Neutrophil (primary cell): ENCODE results near the gene MTERF4.
"Not testable (repeated sequence)": the region's sequence is repeated elsewhere in the genome, so short reads cannot be mapped to it uniquely, and the experiment has no call there.

ENCODE experiments used
- H3K27ac ChIP-seq: fragments of 200-600 bp; sonication (generic); 2 replicates; pipeline ENCODE4 v1.5.1; 2016; ENCODE audit warnings: mild to moderate bottlenecking, moderate library complexity
- H3K27me3 ChIP-seq: fragments of 200-600 bp; sonication (generic); 2 replicates; pipeline ENCODE4 v1.6.0; 2016; ENCODE audit warnings: mild to moderate bottlenecking
- H3K36me3 ChIP-seq: fragments of 200-600 bp; sonication (generic); 2 replicates; pipeline ENCODE4 v1.5.1; 2017
- H3K4me1 ChIP-seq, 2 experiments: fragments of 200-600 bp in 1 of 2; sonication (generic) in 1 of 2; 1 replicate in 1 of 2; 2 replicates in 1 of 2; pipeline versions ENCODE4 v1.5.1 to v1.6.1; 2013 to 2016; ENCODE audit warnings: low read depth in 1 of 2, low read length in 1 of 2, mild to moderate bottlenecking in 1 of 2, moderate library complexity in 1 of 2; ENCODE audit not compliant: control insufficient read depth in 1 of 2, insufficient read depth in 1 of 2
- H3K4me3 ChIP-seq, 2 experiments: fragments of 200-600 bp in 1 of 2; sonication (generic) in 1 of 2; 1 replicate in 1 of 2; 2 replicates in 1 of 2; pipeline ENCODE4 v1.5.1; 2013 to 2016; ENCODE audit warnings: low read depth in 1 of 2, low read length in 1 of 2, mild to moderate bottlenecking in 1 of 2, moderate library complexity in 1 of 2
- H3K9me3 ChIP-seq: fragments of 200-600 bp; sonication (generic); 2 replicates; pipeline ENCODE4 v1.5.1; 2016
- TF ChIP-seq, protein P1 (sequence below): fragments of 200-600 bp; sonication (generic); IDR thresholded peaks from 2 replicates; pipeline ENCODE4 v1.5.1; 2016; ENCODE audit warnings: antibody characterized with exemption

MTERF4 gene

DNA sequence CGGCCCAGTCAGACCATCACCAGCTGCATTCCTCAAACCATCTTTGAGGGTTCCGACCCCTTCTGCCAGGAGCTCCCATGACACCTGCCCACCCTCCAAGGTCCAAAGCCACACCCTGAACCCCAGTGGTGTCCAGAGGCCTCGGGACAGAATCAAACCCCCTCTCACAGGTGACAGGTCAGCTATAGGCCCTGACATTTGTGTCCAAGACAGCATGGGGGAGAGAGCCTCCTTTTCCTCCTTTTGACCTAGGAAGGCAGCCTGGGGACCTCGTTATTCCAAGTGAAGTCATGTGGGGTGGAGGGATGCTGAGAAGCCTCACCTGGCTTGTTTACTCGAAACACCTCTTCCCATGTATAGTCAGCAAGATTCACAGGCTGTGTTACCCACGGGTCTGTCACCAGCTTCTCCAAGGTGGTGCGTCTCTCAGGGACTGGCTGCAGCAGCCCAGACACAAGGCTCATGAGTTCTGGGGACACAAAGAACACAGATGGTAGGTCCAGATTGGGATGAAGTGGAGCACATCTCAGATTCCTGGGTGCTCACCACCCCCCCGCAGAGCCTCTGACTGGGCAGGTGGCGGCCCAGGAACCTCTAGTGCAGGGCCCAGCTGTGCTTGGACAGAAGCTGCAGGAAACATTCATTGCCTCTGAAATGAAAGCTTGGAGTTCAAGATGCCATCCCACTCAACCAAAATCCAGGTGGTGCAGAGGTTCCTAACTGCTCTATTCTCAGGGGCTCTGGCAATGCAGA is 5.1 kb upstream of the MTERF4 start:
- Histone ChIP-seq H3K36me3 (no peaks in the 10 kb centered on the region), H3K27ac (no peak overlapping the region), H3K4me1 (peaks cover 7 to 9% of the 10 kb centered on the region in 2 experiments), H3K4me3 (no peak overlapping the region), H3K27me3 (no peaks in the 10 kb centered on the region), H3K9me3 (no peaks in the 10 kb centered on the region)
- TF ChIP-seq, protein P1, sequence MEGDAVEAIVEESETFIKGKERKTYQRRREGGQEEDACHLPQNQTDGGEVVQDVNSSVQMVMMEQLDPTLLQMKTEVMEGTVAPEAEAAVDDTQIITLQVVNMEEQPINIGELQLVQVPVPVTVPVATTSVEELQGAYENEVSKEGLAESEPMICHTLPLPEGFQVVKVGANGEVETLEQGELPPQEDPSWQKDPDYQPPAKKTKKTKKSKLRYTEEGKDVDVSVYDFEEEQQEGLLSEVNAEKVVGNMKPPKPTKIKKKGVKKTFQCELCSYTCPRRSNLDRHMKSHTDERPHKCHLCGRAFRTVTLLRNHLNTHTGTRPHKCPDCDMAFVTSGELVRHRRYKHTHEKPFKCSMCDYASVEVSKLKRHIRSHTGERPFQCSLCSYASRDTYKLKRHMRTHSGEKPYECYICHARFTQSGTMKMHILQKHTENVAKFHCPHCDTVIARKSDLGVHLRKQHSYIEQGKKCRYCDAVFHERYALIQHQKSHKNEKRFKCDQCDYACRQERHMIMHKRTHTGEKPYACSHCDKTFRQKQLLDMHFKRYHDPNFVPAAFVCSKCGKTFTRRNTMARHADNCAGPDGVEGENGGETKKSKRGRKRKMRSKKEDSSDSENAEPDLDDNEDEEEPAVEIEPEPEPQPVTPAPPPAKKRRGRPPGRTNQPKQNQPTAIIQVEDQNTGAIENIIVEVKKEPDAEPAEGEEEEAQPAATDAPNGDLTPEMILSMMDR: no peak

GRCh38 chr2:241105641-241106040 is 3.6 kb upstream of the MTERF4 start:
- Histone ChIP-seq H3K27me3 (no peaks in the 10 kb centered on the region), H3K4me3 (no peak overlapping the region), H3K27ac (no peak overlapping the region), H3K4me1 (peaks cover 15 to 20% of the 10 kb centered on the region in 2 experiments), H3K36me3 (no peaks in the 10 kb centered on the region), H3K9me3 (no peaks in the 10 kb centered on the region)
- TF ChIP-seq, protein P1: no peak

GRCh38 chr2:241104611-241105010 is 2.5 kb upstream of the MTERF4 start:
- not testable (repeated sequence) for H3K4me3 ChIP-seq, H3K9me3 ChIP-seq, H3K27me3 ChIP-seq, H3K36me3 ChIP-seq, H3K27ac ChIP-seq
- H3K4me1 ChIP-seq: peaks cover 15 to 21% of the 10 kb centered on the region in 2 experiments

DNA sequence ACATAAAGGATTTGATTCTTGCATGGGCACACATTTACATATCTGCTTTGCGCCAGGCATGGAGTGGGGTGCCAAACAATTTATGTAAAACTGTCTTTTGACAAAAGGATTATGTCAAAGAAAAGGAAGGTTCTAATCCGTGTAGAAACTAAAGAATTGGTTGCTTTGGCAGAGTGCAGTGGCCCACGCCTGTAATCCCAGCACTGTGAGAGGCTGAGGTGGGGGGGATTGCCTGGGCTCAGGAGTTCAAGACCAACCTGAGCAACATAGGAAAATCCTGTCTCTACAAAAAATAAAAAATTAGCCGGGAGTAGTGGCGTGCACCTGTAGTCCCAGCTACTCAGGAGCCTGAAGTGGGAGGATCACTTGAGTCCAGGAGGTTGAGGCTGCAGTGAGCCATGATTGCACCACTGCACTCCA is 1.1 kb upstream of the MTERF4 start:
- TF ChIP-seq, protein P1: no peak
- Histone ChIP-seq H3K27ac (no peak overlapping the region), H3K27me3 (no peaks in the 10 kb centered on the region), H3K36me3 (peaks cover 17% of the 10 kb centered on the region), H3K4me3 (no peak overlapping the region), H3K9me3 (no peaks in the 10 kb centered on the region), H3K4me1 (peaks cover 15 to 21% of the 10 kb centered on the region in 2 experiments)

- H3K9me3 ChIP-seq: no peaks in the 10 kb centered on the region
- no peak overlapping the region for H3K4me3 ChIP-seq
- H3K27me3 ChIP-seq: no peaks in the 10 kb centered on the region
- peaks cover 55% of the 10 kb centered on the region for H3K36me3 ChIP-seq
- TF ChIP-seq, protein P1: no peak
- no peak overlapping the region for H3K27ac ChIP-seq
- H3K4me1 ChIP-seq: peaks cover 15 to 21% of the 10 kb centered on the region in 2 experiments
Measured at GRCh38 chr2:241099246-241099645, 2.8 kb downstream of the MTERF4 start.

DNA sequence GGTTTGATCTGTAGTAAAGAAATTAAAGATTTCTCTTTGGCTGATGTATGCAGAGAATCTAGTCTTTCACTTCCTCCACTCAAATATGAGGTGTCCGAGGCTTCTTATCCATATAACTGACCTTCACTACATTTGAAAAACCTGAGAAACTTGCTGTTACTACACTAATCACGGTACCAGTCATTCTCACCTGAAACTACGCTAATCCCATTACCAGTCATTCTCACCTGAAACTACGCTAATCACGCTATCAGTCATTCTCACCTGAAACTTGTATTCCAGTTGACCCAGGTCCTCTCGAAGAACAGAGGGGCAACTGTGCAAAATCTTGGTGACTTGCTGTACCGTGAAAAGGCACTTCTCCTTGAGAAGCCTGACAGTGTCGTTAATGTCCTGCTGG is 5.1 kb downstream of the MTERF4 start:
- no peak overlapping the region for H3K27ac ChIP-seq
- peaks cover 8 to 12% of the 10 kb centered on the region in 2 experiments for H3K4me1 ChIP-seq
- H3K36me3 ChIP-seq: peaks cover 78% of the 10 kb centered on the region

More for the DNA sequence above, 5.1 kb downstream of the MTERF4 start:
- H3K4me3 ChIP-seq: no peak overlapping the region
- H3K27me3 ChIP-seq: no peaks in the 10 kb centered on the region
- no peaks in the 10 kb centered on the region for H3K9me3 ChIP-seq
- TF ChIP-seq, protein P1: no peak
